HepG2 (cell line): ENCODE results near the gene STOM. TPM values are rescaled to one million over a fixed set of nuclear protein-coding genes. Genes with fewer than 3 reads are reported as not detected.

Experiments used
- AKAP8 ChIP-seq: sonication (generic); formaldehyde crosslinking; IDR thresholded peaks from 2 replicates; pipeline ENCODE4 v1.5.1; 2020; ENCODE audit warnings: mild to moderate bottlenecking, missing genetic modification reagents
- ARNT ChIP-seq: fragments of 450-650 bp; IDR thresholded peaks from 2 replicates; pipeline ENCODE4 v1.6.1; 2017
- CENPBD1 ChIP-seq: sonication (generic); formaldehyde crosslinking; IDR thresholded peaks from 2 replicates; pipeline ENCODE4 v1.8.0; 2022; ENCODE audit warnings: missing genetic modification reagents, low read depth, mild to moderate bottlenecking, borderline replicate concordance
- FOXA1 ChIP-seq, 2 experiments: fragments of 450-650 bp in 1 of 2; sonication (generic) in 1 of 2; formaldehyde crosslinking in 1 of 2; IDR thresholded peaks; 2 replicates each; pipeline versions ENCODE4 v1.4.0 to v1.6.1; 2016 to 2020; ENCODE audit warnings: missing genetic modification reagents in 1 of 2
- FOXM1 ChIP-seq: sonication (generic); formaldehyde crosslinking; IDR thresholded peaks from 2 replicates; pipeline ENCODE4 v1.5.0; 2020; ENCODE audit warnings: missing genetic modification reagents
- HMG20A ChIP-seq: IDR thresholded peaks from 2 replicates; pipeline ENCODE4 v1.6.1; 2016; ENCODE audit warnings: borderline replicate concordance
- KDM5A ChIP-seq: fragments of 200-600 bp; sonication (generic); IDR thresholded peaks from 2 replicates; pipeline ENCODE4 v1.7.0; 2018; ENCODE audit warnings: antibody characterized with exemption, mild to moderate bottlenecking, low read length, borderline replicate concordance
- MEIS1 ChIP-seq: sonication (generic); formaldehyde crosslinking; IDR thresholded peaks from 2 replicates; pipeline ENCODE4 v1.9.0; 2021; ENCODE audit warnings: mild to moderate bottlenecking, missing genetic modification reagents, moderate library complexity, borderline replicate concordance
- SAP130 ChIP-seq: IDR thresholded peaks from 2 replicates; pipeline ENCODE4 v1.6.1; 2016; ENCODE audit warnings: low read depth
- SMARCE1 ChIP-seq: fragments of 450-650 bp; IDR thresholded peaks from 2 replicates; pipeline ENCODE4 v1.6.1; 2017; ENCODE audit warnings: borderline replicate concordance
- SP2 ChIP-seq: sonication (generic); formaldehyde crosslinking; IDR thresholded peaks from 2 replicates; pipeline ENCODE4 v1.5.1; 2020; ENCODE audit warnings: mild to moderate bottlenecking, missing genetic modification reagents
- TAF15 ChIP-seq: fragments of 200-400 bp; formaldehyde crosslinking; IDR thresholded peaks from one replicate; pipeline ENCODE4 v1.6.1; 2018; ENCODE audit warnings: mild to moderate bottlenecking, low read depth, low read length; ENCODE audit not compliant: poor library complexity, severe bottlenecking
- TBP ChIP-seq: sonication (generic); formaldehyde crosslinking; IDR thresholded peaks from 2 replicates; pipeline ENCODE4 v1.5.0; 2020; ENCODE audit warnings: missing genetic modification reagents
- XBP1 ChIP-seq: sonication (generic); formaldehyde crosslinking; IDR thresholded peaks from 2 replicates; pipeline ENCODE4 v1.5.0; 2020; ENCODE audit warnings: missing genetic modification reagents
- ZFAT ChIP-seq: sonication (generic); formaldehyde crosslinking; conservative IDR thresholded peaks from 2 replicates; pipeline ENCODE4 v1.8.1; 2023; ENCODE audit warnings: missing genetic modification reagents, inconsistent platforms
- ZFP41 ChIP-seq: sonication (generic); formaldehyde crosslinking; IDR thresholded peaks from 2 replicates; pipeline ENCODE4 v1.4.0; 2020; ENCODE audit warnings: mild to moderate bottlenecking, missing genetic modification reagents, borderline replicate concordance
- ZNF10 ChIP-seq: sonication (generic); formaldehyde crosslinking; IDR thresholded peaks from 2 replicates; pipeline ENCODE4 v1.4.0; 2020; ENCODE audit warnings: mild to moderate bottlenecking, low read depth, missing genetic modification reagents, borderline replicate concordance
- ZNF256 ChIP-seq: sonication (generic); formaldehyde crosslinking; conservative IDR thresholded peaks from 2 replicates; pipeline ENCODE4 v1.4.0; 2020; ENCODE audit warnings: missing genetic modification reagents
- ZNF281 ChIP-seq: sonication (generic); formaldehyde crosslinking; IDR thresholded peaks from 2 replicates; pipeline ENCODE4 v1.4.0; 2020; ENCODE audit warnings: missing genetic modification reagents, borderline replicate concordance
- ZNF34 ChIP-seq: sonication (generic); formaldehyde crosslinking; IDR thresholded peaks from 2 replicates; pipeline ENCODE4 v1.4.0; 2020; ENCODE audit warnings: mild to moderate bottlenecking, missing genetic modification reagents, borderline replicate concordance
- ZNF484 ChIP-seq: sonication (generic); formaldehyde crosslinking; IDR thresholded peaks from 2 replicates; pipeline ENCODE4 v1.5.1; 2020; ENCODE audit warnings: mild to moderate bottlenecking, low read depth, missing genetic modification reagents, borderline replicate concordance
- ZNF580 ChIP-seq: IDR thresholded peaks from 2 replicates; pipeline ENCODE4 v1.6.1; 2016; ENCODE audit warnings: low read depth, borderline replicate concordance
- ZNF710 ChIP-seq: sonication (generic); formaldehyde crosslinking; IDR thresholded peaks from 2 replicates; pipeline ENCODE4 v1.5.0; 2020; ENCODE audit warnings: mild to moderate bottlenecking, missing genetic modification reagents, borderline replicate concordance
- ZNF713 ChIP-seq: sonication (generic); formaldehyde crosslinking; IDR thresholded peaks from 2 replicates; pipeline ENCODE4 v1.4.0; 2020; ENCODE audit warnings: mild to moderate bottlenecking, missing genetic modification reagents
- polyA plus RNA-seq, 8 experiments: library from polyadenylated mRNA; depleted of rRNA in 3 of 8; stranded (reverse) in 7 of 8; unstranded in 1 of 8; fragments of >200 nt; fragmentation: Illumina TruSeq in 4 of 8; extraction: Trizol in 4 of 8; gene quantifications; 2 replicates each; pipeline versions ENCODE4 v1.2.1 to v1.2.3, GENCODE V29; 2011 to 2016; ENCODE audit warnings: low read depth in 4 of 8, missing spikeins in 1 of 8, mixed read lengths in 1 of 8; ENCODE audit not compliant: insufficient read depth in 1 of 8
- total RNA-seq, 5 experiments: library from RNA; depleted of rRNA; stranded (reverse); fragments of >200 nt; fragmentation: Illumina TruSeq; extraction: Trizol; gene quantifications; 2 replicates each; pipeline ENCODE4 v1.2.3, GENCODE V29; 2016; ENCODE audit warnings: low read depth in 1 of 5

Gene STOM
- total and polyA plus RNA-seq, 2 of the 13 experiments (the other 11 are each of a cell fraction or from before 2014, with no cell fraction given), result 43.6 to 165 TPM

- TF ChIP-seq HMG20A (CRISPR knock-in tag) (peak; percentile 99), ZNF281 (CRISPR knock-in tag) (peak; percentile 37; the same call in 1 of the 2 replicates), ZFAT (CRISPR knock-in tag) (no peak), KDM5A (no peak), CENPBD1 (CRISPR knock-in tag) (no peak), TAF15 (no peak), ZNF484 (CRISPR knock-in tag) (no peak), XBP1 (no peak), FOXM1 (CRISPR knock-in tag) (no peak), SP2 (CRISPR knock-in tag) (no peak), ZNF10 (no peak), SAP130 (peak; percentile 92), ZNF710 (CRISPR knock-in tag) (0 out of 2 replicates have a peak, but pooled peaks have one; percentile 62), ZNF256 (no peak), ZNF713 (CRISPR knock-in tag) (no peak), ZFP41 (CRISPR knock-in tag) (no peak), AKAP8 (CRISPR knock-in tag) (no peak), TBP (CRISPR knock-in tag) (no peak), ZNF580 (CRISPR knock-in tag) (0 out of 2 replicates have a peak, but pooled peaks have one; percentile 18), ARNT (no peak), FOXA1 (IDR thresholded peaks at IDR 0.05) (peak; percentile 91), FOXA1 (CRISPR knock-in tag; IDR thresholded peaks at IDR 0.05) (peak; percentile 95), ZNF34 (no peak), MEIS1 (CRISPR knock-in tag) (no peak), SMARCE1 (no peak; the same call in 1 of the 2 replicates)
Observed at GRCh38 chr9:121322037-121322736, 47.9 kb downstream of the STOM start (continued).
